ENCODE results near the gene CARD19.
"Not testable (repeated sequence)": the region's sequence is repeated elsewhere in the genome, so short reads cannot be mapped to it uniquely, and the experiment has no call there.

Gene CARD19

DNA sequence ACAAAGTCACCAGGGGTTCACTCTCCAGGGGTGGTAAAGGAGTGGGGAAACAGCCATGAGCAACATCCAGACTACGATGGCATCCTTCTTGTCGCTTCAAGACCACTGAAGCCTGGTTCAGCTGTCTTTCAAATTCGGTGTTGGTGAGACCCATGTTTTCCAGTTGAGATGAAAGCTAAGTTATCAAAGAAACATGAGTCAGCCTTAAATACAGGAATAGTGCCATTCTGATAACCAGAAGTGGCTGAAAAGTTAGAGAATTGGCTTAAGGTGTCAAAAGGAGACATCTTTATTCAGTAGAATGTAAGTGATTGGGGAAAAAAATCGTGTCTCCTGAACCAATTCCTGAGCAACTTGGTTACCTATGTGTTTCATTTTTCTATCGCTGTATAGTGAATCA is 7.0 kb upstream of the CARD19 start:
- DNase-seq = no peak

DNA sequence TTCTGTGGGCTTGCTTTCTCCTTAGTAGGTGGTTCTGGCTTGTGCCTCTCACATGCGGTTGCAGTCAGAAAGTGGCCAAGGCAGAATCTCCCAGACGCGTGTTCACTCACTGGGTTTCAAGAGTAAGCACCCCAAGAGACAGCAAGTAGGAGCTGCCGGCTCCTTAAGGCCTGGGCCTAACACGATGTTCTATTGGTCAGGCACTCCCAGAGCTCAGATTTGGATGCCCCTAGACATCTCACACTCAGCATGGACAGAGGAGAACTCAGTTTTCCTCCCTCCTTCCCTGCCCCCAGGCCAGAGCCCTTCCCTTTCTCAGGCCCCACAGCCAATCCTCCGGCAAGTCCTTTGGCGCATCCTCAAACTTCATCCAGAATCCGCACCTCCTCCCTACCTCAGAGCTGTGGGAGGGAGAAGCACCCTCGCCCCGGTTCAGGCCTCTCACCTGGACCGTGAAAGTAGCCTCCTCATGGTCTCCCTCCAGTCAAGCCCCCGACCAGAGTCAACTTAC is 6.5 kb upstream of the CARD19 start:
- DNase-seq = no peak

DNA sequence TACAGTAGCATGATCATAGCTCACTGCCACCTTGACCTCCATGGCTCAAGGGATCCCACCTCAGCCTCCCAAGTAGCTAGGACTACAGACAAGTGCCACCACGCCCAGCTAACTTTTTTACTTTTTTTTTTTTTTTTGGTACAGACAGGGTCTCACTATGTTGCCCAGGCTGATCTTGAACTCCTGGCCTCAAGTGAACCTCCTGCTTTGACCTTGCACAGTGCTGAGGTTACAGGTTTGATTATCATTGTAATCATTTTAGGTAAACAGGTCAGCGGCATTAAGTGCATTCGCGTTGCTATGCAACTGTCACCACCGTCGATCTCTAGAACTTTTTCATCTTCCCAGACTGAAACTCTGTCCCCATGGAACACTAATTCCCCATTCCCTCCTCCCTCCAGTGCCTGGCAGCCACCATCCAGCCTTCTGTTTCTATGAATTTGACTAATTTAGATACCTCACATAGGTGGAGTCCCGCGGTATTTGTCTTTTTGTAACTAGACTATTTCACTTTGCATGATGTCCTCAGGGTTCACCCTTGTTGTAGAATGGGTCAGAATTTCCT is 5.8 kb upstream of the CARD19 start:
- no peak for DNase-seq

DNA sequence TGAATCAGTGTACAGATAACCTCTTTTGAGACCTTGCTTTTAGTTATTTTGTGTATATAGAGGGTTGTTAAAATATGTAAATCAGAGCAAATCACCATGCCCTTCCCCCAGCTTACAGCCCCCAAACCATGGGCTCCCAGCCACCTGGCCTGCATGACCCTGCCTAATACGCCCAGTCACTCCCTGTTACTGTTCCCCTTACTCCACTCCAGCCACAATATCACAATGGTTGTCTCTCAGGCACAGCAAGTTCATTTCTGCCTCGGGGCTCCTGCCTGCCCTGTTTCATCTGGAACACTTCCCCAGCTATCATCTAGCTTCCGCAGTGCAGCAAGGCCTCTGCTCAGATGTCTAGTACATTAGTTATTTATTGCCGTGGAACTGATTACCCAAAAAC is 5.0 kb upstream of the CARD19 start:
- DNase-seq = no peak

DNA sequence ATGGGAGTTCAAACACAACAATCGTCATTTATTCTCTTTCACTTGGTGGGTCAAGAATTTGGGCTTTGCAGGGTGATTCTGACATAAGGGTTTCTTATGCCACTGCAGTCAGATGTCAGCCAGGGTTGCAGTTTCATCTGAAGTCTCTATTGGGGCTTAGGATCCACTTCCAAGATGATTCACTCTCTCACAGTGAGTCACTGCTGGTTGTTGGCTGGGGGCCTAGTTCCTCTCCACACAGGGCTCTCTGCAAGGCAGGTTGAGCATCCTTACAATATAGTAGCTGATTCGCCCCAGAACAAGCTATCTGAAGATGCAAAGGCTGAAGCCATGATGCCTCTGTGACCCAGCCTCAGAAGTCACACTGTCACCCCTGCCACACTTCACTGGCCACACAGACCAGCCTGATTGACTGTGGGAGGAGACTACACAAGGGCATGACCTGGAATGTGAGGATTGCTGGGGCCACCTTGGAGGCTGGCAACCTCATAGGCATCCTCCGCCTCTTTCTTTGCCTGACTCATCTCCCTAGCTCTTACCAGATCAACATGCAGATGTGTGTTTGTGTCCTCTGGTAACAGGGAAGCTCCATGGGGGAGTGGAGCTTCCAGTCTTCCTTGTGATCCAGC is 4.5 kb upstream of the CARD19 start:
- DNase-seq = no peak

DNA sequence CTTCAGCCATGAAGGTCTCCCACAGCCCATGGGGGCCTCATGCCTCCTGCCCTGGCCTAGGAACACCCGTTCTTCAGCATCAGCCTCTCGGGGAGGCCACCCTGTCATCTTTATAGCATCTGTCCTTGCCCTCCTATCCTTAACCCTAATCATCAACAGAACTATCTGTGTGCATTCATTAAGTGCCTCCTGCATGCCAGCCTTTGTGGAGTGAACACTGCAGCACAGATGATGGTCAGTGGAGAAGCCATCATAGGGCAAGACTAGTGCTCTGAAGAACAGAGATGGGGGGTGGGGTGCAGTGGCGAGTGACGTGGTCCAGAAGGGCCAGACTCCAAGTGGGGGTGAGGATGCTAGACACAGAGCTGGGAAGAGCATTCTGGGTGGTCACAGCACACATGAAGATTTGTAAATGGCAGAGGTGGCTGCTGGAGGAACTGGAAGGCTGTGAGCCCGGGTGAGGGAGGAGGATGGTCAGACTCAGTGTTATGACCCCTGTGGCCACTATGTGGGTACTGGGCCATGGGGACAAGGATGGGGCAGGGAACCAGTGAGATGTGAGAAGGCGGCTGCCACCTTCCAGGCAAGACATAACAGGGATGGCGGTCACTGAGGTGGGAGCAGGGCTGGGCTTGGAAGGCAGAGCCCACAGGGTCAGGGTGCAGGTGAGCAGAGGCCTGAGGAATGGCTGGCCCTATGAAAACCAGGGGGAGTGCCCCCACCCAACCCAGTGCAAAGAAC is 3.6 kb upstream of the CARD19 start:
- DNase-seq = no peak

DNA sequence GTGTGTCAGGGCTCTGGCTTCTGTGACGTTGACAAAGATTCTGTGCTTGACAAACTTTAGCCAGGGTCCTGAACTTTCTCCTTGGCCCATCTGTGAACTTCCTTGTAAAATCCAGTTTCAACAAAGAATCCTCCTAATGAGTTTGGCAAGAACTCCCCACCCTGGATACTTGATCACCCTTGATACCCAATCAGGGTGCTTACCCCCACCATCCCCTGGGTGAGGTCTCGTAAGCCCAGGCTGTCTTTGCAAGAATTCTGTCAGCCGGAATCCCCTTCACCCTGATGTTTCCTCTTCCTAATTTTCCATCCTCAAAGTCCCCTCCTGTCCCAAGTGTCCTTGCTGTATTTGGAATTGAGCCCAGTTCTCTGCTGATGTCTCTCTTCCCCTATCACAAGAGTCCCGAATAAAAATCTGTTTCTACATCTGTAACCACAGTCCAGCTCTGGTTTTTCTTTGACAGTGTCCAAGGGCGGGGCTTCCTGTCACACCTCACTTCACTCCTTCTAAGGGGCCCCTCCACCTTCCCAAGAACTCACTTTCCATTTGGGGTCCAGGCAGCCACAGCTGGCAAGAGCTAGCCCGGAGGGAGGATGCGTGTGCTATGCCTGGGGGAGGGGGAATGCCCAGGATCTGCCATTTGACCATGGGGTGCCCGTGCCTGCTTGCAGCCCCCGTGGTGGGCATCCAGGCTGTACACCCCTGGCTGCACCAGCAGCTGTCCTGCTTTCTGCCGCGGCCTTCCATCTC is 2.7 kb upstream of the CARD19 start:
- DNase-seq = no peak

DNA sequence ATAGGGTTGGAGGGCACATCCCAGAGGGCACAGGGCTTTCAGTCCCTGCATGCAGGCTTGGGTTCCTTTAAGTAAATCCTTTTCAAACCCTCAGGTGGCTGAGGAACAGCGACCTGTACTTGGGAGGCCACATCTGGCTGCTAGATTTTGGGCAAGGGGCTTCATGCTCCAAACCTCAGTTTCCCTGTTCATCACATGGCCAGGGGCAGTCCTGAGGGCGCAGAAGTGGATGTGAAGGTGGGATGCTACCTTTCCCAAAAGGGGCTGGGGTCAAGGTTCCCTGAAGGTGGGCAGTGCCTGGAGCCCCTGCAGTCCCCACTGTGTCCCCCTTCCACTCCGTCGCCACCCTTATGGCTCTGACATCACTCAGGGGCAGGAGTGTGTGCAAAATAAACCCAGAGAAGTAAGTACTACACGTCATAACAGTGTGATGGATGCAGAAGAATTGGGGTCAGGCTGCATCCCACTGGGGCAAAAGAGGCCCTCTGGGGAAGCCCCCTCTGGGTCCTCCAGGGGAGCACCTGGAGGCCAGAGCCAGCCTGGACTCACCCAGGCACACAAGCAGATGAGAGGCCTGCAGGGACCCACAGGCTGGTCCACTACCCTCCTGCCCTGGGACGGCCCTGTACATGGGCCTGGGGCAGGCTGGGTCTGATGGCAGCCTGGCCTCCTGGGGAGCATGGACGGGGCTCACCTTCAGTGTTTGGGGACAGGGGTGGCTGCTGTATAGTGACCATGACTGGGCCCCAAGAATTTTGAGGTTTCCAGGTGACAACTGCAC is 1.9 kb upstream of the CARD19 start:
- DNase-seq = no peak

DNA sequence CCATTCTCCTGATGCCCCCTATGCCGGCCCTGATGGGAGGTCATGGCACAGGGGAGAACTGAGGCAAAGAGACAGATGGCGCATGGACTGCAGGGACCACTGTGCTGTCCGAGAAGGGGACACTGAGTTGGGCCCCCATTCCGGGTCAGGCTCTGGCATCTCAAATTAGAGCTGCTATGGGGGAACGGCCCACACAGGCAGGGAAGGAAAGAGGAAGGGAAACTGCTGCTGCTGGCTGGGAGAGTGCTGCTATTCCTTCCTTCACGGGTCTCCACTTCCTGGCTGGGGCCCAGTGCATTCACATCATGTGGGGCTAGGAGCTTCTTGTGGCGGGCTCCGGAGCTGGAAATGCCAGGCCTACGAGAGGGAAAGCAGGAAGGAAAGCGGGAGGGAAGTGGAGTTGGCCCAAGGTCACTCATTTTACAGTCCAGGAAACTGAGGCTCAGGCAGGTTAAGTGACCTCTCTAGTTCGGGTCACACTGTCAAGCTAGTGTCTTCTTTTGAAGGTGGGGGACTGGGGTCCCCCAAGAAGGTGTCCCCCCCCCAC is 1.3 kb upstream of the CARD19 start:
- DNase-seq = no peak

DNA sequence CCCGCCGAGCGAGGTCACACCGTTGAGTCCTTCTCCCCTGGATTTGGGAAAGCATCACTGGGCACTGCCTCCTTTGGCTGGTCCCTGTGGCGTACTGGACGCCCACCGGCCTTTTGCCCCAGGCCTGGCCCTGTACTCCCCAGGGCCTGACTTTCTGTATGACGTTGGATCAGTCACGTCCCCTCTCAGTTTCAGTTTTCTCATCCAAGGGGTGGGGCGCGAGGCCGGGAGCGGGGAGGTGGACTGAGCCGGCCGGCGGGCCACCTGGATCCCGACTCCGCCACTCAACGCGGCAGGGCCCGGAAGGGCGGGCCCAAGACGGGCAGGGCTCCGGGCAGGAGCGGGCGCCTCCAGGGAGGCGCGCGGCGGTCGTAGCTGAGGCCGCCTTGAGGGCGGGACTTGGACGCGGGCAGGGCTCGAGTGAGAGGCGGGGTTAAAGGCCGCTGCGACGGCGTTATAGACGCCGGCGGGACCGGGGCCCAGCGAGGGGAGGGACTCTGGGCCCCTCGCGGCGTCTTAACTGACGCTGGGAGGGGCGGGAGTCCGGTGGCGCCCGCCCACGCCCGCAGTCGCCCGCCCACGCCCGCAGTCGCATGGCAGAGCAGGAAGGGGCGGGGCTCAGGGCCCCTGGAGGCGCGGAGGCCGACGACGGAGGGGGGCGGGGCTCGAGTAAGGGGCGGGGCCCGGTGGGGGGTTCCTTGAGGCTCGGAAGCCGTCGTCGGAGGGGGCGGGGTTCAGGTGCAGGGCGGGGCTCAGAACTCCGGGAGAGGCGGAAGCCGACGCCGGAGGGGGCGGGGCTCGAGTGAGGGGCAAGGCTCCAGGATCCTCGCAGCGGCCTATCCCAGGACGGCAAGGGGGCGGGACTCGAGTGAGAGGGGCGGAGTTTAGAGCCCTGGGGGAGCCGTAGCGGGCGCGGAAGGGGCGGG is 549 bp upstream of the CARD19 start:
- peak; percentile 98 for DNase-seq

DNA sequence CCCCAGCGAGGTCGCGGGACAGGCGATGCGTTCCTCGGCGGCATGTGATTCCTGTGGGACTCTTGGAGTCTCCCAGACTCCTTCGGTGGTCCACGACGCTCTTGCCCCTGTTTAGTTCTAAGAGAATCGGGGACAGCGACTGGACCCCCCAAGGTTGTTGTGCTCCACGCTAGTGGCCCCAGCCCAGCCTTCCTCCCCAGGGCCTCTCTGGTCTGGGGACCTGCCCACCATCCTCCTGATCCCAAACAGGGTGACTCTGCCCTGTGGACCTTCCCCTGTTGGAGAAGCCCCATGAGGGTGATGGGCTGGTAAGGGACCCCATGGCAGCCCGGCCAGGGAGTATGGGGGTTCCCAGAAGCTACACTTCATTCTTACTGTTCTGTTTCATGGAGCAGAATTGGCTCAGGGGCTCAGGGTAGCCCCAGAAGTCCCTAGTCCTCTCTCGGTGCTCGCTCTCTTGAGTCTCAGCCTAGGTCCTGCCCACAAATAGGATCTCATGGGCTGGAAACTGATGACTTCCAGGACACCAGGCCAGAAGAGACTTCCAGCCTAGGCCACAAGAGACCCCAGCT is 880 bp downstream of the CARD19 start:
- DNase-seq = no peak

DNA sequence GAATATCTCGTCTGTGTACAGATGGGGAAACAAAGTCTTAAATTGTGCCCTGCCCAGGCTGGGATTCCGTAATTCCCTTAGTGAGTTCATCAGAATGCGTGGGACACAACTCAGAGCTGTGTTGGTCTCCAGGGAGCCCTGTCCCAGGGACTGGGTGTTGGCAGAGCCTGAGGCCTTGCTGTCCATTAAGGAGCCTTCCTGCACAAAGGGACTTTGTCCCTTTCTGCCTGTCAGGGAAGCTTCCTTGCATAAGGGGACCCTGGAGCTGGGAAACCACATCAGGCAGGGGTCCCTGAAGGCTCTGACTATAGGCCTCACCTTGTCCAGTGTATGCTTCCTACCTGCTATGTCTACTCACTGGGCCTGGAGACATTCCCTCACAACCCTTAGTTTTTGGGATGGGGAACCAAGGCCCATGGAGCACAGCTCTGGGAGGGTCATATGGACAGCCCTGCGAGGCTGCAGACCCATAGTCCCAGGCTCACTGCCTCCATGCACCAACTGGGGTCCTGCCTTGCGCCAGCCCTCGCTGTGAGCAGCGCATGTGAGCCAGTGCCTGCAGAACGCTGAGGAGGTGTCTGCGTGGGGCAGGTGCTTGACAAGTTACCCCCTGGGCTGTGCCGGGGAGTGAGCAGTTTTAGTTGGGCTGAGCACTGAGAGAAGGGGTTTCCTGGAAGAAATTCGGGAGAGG is 1.6 kb downstream of the CARD19 start:
- DNase-seq = no peak

DNA sequence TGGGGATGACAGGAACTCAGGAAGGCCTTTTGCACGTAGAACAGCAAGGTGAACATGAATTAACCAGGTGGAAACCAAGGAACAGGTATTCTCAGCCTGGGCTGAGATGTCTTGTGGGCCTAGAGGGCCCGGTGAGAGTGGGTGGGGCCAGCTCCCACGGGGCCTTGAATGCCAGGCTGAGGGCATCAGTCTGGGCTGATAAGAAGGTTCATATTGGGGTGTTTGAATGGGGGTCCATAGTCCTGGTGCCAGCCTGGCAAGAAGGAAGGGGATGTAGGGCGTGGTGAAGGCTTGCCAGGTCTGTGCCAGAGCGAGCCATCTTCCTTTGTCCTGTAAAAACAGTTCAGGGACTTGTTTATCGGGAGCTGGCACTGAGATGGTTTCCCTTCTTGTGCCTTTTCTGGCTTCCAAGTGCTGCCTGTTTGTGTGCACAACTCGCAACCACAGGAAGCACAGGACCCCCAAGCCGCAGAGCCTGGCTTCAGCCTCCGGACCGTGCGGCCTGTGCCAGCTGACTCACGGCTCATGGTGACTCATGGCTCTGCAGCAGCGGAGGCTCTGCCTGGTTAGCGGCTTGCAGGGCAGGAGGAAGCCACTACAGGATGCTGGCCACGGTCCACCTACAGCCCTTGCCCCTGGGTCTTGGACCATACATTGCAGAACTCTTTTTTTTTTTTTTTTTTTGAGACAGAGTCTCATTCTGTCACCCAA is 2.4 kb downstream of the CARD19 start:
- DNase-seq = no peak

DNA sequence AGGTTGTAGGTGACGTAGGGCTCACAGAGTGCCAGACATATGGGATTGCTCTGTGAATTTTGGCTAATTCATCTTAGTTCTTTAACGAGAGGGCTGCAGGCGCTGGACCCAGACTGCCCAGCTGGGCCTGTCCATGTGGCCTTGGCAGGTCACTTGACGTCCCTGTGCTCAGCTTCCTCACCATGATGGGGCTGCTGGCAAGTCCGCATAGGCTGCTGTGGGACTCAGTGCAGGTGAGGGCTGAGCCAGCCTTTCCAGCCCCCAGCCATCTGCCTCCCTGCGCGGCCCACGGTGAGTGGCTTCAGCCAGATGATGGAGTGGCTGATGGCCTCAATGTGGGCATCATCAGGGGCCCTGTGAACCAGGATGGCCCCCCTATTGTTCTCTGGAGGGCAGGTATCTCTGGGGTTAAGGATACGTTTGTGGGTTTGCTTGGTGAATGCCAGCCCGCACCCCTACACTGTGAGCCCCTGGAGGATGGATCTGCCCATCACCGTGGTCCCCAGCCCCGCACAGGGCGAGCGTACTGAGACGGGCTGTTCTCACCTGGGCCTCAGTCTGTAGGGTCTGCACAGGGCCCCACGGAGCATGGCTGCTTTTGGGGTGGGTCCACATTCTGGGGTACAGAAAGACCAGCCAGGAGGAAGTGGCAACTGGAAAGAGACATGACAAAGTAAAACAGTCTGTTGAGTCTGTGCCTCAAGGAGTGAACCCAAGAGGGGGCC is 3.7 kb downstream of the CARD19 start:
- no peak for DNase-seq

DNA sequence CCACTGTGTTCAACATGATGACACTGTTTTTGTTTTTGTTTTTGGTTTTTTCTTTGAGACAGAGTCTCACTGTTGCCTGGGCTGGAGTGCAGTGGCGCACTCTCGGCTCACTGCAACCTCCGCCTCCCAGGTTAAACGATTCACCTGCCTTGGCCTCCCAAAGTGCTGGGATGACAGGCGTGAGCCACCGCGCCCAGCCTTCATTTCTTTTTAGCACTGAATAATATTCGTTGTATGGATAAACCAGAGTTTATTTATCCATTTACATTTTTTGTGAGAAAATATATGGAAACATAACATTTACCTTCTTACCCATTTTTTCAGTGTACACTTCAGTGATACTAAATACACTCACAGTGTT is 4.2 kb downstream of the CARD19 start:
- DNase-seq = no peak

DNA sequence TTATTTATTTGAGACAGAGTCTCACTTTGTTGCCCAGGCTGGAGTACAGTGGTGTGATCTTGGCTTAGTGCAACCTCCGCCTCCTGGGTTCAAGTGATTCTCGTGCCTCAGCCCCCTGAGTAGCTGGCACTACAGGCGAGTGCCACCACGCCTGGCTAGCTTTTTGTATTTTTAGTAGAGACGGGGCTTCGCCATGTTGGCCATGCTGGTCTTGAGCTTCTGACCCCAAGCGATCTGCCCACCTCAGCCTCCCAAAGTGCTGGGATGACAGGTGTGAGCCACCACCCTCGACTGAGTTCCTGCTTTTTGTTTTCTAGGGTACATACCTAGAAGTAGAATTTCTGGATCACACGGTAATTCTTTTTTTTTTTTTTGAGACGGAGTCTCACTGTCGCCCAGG is 5.1 kb downstream of the CARD19 start:
- not testable (repeated sequence) for DNase-seq

DNA sequence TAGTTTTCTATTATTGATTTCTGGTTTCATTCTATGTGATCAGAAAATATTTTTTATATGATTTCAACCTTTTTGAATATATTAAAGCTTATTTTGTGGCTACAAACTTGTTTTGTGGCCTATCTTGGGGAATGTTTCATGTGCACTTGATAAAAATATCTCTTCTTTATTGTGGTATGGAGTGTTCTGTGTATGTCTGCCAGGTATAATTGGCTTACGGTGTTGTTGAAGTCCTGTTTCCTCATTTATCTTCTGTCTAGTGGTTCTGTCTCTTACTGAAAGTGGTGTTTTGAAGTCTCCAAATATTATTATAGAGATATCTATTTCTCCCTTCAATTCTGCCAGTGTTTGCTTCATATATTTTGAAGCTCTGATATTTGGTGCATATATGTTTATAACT is 9.6 kb downstream of the CARD19 start:
- DNase-seq = no peak

DNA sequence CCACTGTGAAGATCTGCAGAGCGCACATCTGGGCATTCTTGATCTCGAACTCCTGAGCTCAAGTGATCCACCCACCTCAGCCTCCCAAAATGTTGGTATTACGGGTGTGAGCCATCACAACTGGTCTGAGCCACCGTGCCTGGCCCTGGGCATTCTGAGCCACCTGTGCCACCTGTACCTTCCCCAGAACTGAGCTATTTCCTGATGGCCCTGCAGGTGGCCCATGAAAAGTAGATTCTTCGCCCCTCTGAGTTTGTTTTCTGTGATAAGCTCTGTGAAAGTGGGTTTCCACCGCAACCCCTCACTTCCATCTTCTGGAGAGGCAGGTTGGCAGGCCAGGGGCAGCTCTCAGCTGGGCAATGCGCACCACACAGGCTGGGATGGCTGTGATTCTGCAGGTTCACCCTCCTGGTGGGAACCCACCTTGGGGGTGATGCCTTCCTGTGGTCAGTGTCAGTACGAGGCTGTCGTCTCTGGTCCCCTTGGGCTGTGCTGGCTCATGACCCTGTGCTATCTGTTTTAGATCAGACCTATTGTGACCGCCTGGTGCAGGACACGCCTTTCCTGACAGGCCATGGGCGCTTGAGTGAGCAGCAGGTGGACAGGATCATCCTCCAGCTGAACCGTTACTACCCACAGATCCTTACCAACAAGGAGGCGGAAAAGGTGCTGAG is 11.3 kb downstream of the CARD19 start:
- no peak for DNase-seq

DNA sequence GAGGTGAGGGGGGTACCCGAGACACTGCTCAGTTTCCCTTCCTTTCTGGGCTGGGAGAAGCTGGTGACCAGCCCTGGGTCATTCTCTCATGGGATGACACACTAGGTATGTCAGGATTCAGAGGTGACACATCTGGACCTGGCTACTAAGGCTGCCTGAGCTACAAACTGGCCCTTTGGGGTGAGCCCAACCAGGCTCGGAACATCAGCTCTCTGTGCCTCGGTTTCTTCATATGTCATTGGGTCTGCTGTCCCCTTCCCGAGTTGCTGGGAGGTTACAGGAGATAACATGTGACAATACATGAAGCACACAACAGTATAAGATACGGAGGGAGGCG is 11.8 kb downstream of the CARD19 start:
- no peak for DNase-seq
